Measurements from ENCODE around the gene NBEA.

The NBEA gene

GRCh38 chr13:35164324-35164932 lies 222.4 kb downstream of the NBEA start:
- DNase-seq (ENCODE audit: low read depth), result no peak

DNA sequence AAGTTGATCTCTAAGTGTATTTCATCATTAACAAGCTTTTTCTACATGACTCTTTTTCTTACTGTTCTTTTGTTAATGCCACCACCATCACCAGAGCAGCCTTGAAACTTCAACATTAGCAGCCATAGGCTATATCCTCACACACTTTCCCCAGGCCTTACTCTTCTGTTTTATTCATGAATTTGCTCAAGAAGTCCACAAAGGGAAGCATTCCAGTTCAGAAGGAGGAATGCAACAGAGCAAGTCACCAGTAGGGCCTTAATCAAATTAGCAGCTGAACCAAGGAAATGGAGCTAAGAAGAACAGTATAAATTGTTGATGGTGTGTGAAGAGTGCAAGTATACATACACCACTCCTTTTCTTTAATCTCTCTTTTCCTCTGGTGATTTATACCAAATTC lies 223.1 kb downstream of the NBEA start:
- no peak for DNase-seq (ENCODE audit: low read depth)

GRCh38 chr13:35179494-35179893 lies 237.4 kb downstream of the NBEA start:
- DNase-seq (ENCODE audit: low read depth), result no peak

DNA sequence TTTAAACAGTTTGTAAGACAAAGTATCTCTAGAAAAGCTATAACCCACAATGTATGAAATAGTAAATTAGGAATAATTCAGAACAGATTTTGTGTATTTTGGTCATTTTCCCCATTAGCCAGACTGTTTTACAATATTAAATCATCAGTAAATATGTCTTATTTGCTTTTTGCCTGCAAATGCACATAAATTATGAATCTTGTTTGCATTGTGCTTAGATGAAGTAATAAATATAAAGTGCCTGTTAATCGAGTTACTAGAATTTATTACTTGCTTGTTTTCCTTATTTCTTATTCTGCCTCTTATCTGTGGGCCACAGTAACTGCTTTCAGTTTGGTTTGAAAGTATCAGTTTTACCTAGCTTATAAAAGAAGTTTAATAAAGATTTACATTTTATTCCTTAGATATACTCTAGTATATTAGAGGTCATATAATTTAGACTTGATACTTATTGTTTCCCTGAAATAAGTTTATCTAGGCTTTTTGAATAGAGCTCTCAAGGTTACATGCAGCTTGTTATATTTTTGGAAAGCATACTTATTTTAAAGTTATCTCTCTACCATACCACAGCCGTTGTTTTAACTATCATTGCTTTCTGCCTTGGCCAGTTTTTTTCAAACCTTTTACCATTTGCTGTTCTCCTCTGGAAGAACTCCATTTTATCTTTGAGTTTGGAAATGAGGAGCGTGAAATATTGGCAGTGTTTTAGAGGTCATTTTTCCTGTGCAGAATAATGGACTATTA lies 238.0 kb downstream of the NBEA start:
- DNase-seq (ENCODE audit: low read depth), result no peak

GRCh38 chr13:35190241-35190640 lies 248.2 kb downstream of the NBEA start:
- no peak for DNase-seq (ENCODE audit: low read depth)

- DNase-seq (ENCODE audit: low read depth), result no peak
These were observed 249.8 kb downstream of the NBEA start for GRCh38 chr13:35191883-35192282.

- no peak for DNase-seq (ENCODE audit: low read depth)
These were observed 256.6 kb downstream of the NBEA start for GRCh38 chr13:35198613-35199200.

- DNase-seq (ENCODE audit: low read depth), result no peak
These were observed 266.5 kb downstream of the NBEA start for GRCh38 chr13:35208587-35208986.

DNA sequence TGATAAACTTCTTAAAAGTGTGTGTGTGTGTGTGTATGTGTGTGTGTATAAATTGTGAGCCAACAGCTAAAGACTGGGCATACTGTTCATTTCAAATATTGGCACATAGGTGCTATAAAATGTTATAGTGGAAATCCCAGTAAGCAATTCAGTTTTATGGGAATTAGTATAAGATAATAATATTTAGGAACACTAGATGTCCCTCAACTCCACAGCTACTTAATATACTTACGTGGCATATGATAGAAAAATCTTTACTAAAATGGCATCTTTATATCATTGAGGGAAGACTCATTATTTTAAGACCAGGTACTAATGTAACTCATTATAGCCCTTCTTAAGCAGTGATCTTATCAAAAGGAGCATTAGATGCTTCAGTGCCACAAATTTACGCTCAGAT lies 268.2 kb downstream of the NBEA start:
- DNase-seq (ENCODE audit: low read depth), result no peak

DNA sequence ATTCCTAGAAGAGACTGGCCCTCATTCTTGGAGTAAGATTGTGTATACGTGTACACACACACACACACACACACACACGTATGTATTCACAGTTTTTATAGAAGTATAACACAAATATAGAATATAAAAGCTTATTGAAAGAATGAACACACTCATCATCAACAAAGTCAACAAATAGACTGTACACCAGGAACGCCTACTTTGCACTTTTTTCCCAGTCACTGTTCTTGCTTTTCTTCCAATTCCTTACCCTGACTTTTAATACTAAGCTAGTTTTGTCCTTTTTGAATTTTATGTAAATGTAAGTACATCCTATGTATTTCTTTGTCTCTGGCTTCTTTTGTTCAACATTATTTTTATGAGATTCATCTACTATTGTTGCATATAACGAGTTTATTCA lies 269.9 kb downstream of the NBEA start:
- DNase-seq (ENCODE audit: low read depth), result no peak

DNA sequence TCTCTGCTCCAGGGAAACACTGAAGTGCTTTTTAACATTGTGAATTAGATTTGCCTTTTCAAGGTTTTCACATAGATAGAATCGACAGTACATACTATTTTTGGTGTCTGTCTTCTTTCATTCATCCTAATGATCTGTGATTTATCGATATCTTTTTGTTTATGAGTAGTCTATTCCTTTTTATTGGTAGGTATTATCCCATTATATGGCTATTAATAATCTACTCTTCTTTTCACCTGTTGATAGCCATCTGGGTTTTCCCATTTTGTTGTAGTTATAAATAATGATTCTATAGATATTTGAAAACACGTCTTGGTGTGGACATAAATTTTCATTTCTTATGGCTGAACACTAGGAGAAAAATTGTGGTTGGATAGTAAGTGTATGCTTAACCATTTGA lies 271.8 kb downstream of the NBEA start:
- DNase-seq (ENCODE audit: low read depth), result no peak

DNA sequence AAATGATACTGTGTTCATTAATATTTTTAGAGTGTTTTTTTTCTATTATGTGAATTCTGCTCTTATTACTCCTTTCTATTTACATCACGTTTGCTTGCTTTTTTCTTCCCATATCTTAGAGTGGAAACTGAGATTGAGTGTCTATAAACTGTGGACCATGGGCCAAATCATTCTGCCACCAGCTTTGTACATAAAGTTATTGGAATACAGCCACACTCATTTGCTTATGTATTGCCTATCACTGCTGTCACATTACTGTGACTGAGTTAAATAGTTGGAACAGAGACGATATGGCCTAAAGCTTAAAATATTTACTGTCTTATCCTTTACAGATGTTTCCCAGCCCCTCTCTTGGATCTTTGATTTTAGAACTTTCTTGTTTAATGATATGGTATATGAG lies 274.1 kb downstream of the NBEA start:
- no peak for DNase-seq (ENCODE audit: low read depth)

GRCh38 chr13:35219021-35219420 lies 277.0 kb downstream of the NBEA start:
- no peak for DNase-seq (ENCODE audit: low read depth)

DNA sequence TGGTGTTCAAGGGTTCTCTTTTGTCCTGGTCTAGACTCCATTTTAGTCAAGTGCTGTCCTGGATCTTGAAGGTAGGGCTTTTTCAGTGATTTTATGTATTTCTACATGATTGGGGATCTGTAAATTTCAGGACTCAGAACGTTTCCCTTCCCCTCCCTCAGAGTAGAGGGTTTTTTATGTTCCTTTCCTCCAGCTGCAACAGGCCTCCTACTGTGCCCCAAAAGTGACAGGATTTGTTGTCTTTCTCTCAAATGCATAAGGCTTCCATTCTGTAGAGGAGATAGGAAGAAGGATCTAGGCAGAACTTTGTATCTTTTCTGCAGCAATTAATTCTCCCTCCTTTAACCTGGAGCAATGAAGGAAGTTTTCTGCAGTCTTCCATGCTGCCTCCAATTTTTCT lies 283.1 kb downstream of the NBEA start:
- no peak for DNase-seq (ENCODE audit: low read depth)

DNA sequence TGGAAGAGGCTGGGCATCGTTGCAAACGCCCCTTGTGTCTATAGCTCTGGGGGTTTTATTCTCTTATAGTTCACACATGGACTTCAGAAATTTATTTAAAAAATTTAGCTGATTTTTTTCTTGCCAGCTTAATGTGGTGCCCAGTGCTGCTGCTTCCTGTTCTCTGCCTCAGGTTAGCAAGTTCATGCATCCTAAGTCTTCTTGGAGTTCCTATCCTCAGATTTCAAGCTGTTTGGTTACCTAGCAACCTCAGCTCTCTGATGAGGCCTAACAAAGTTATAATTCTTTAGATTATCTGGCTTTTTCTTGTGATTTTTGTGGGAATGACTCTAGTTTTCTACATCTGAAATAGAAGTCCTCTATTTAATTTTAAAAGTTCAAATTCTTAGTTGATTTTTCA lies 283.5 kb downstream of the NBEA start:
- DNase-seq (ENCODE audit: low read depth), result no peak

GRCh38 chr13:35228536-35228935 lies 286.5 kb downstream of the NBEA start:
- DNase-seq (ENCODE audit: low read depth), result no peak

GRCh38 chr13:35231426-35231825 lies 289.4 kb downstream of the NBEA start:
- no peak for DNase-seq (ENCODE audit: low read depth)

DNA sequence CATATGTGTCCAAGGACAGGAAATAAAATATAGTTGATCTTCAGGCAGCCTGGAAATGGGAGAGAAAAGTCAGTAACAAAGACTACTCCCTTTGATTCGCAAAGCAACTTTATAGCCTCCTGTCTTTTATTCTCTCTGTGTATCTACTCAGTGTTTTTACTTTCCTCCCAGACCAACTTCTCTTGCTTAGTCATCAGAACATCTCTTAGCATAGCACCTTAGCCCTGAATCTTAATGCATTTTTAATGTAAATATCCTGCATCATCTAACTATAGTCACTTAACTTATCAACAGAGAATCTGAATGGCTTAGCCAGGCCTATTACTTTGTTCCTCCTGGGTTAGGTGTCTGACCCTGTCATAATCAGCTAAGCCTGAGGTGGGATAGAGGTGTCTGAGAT lies 296.2 kb downstream of the NBEA start:
- no peak for DNase-seq (ENCODE audit: low read depth)

- DNase-seq (ENCODE audit: low read depth), result no peak
These were observed 310.6 kb downstream of the NBEA start for GRCh38 chr13:35252536-35253205.

DNA sequence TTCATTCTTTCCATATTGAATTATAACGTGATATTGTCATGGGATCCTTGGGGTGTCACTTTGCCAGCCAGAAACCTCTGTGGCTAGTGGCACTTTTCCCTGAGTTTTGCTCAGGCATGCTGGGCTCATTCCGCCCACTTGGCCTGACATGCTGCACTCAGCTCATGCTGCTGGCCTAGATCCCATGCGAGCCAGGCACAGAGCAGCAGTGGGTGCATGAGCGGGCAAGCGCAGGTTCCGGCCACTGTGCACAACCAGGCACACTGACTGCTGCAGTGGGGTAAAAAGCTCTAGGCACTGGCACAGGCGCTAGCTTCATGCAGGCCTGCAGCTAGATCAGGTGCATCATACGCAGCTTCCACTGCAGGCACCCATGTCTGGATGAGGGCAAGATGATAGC lies 313.2 kb downstream of the NBEA start:
- DNase-seq (ENCODE audit: low read depth), result no peak

- DNase-seq (ENCODE audit: low read depth), result no peak
These were observed 314.5 kb downstream of the NBEA start for GRCh38 chr13:35256459-35257148.

DNA sequence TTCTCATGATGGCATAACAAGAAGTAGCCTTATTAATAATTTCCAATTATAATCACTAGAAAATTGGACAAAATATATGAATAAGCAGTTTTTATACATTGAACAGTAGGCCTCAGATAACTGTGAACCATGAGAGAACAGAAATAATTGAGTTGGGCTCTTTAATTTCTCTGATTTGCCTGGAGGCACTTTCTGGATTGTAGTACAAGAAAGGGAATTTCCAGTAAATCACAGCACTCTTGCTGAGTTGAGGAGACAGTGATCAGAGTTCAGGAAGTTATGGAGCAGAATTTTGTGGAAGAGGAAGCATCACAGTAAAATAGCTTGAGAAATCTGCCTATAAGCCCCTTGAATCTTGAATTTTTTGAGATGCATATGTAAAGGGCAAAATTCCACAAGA lies 318.2 kb downstream of the NBEA start:
- no peak for DNase-seq (ENCODE audit: low read depth)

GRCh38 chr13:35266412-35266811 lies 324.3 kb downstream of the NBEA start:
- DNase-seq (ENCODE audit: low read depth), result no peak

Measured in activated gamma-delta T cell treated with anti-CD3 and anti-CD28 coated beads, Interleukin-2, amount 50 U/mL, for 16 hours (primary cell).